GM19372 (cell line): ENCODE measurements around the gene MSANTD3.
A peak's percentile ranks its signal among the peaks of the same experiment; 100 is the strongest.
"Not testable (repeated sequence)": the region's sequence is repeated elsewhere in the genome, so short reads cannot be mapped to it uniquely, and the experiment has no call there.

Experiments
- ATAC-seq: cut with Tn5 transposase; IDR thresholded peaks from one replicate; pipeline ENCODE4 v1.9.1; 2021; ENCODE audit warnings: mild to moderate bottlenecking, low read depth, moderate library complexity; ENCODE audit not compliant: unreplicated experiment

The MSANTD3 gene, protein sequence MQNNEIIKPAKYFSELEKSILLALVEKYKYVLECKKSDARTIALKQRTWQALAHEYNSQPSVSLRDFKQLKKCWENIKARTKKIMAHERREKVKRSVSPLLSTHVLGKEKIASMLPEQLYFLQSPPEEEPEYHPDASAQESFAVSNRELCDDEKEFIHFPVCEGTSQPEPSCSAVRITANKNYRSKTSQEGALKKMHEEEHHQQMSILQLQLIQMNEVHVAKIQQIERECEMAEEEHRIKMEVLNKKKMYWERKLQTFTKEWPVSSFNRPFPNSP

GRCh38 chr9:100426530-100427365, at the start of gene MSANTD3:
TSS of gene MSANTD3 (plus strand) at chr9:100427143. CDS start at chr9:100441939, 14,796 bp downstream.
- peak; percentile 75 for ATAC-seq

GRCh38 chr9:100379862-100380261, 47.1 kb upstream of the MSANTD3 start:
- ATAC-seq: no peak

DNA sequence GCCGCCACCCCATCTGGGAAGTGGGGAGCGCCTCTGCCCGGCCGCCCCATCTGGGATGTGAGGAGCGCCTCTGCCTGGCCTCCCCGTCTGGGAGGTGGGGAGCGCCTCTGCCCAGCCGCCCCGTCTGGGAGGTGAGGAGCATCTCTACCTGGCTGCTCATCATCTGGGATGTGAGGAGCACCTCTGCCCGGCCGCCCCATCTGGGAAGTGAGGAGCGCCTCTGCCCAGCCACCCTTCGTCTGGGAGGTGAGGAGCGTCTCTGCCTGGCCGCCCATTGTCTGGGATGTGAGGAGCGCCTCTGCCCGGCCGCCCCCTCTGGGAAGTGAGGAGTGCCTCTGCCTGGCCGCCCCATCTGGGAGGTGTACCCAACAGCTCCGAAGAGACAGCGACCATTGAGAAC, 34.0 kb upstream of the MSANTD3 start:
- ATAC-seq: not testable (repeated sequence)

- no peak for ATAC-seq
Measured at GRCh38 chr9:100394032-100394695, 32.8 kb upstream of the MSANTD3 start.

- no peak for ATAC-seq
Measured at GRCh38 chr9:100394816-100395215, 32.1 kb upstream of the MSANTD3 start.

DNA sequence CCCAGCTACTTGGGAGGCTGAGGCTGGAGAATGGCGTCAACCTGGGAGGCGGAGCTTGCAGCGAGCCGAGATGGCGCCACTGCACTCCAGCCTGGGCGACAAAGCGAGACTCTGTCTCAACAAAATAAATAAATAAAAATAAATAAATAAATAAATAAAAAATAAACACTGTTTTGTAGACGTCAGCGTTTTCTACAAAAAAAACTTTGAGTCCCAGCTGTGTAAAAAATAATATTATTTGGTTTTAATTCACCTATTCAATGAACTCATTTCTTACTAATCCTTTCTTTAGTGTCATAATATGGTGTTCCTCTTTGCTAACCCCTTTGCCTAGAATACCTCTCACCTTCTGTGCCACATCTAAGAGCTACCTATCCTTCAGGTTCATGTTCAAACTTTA, 30.2 kb upstream of the MSANTD3 start:
- no peak for ATAC-seq

DNA sequence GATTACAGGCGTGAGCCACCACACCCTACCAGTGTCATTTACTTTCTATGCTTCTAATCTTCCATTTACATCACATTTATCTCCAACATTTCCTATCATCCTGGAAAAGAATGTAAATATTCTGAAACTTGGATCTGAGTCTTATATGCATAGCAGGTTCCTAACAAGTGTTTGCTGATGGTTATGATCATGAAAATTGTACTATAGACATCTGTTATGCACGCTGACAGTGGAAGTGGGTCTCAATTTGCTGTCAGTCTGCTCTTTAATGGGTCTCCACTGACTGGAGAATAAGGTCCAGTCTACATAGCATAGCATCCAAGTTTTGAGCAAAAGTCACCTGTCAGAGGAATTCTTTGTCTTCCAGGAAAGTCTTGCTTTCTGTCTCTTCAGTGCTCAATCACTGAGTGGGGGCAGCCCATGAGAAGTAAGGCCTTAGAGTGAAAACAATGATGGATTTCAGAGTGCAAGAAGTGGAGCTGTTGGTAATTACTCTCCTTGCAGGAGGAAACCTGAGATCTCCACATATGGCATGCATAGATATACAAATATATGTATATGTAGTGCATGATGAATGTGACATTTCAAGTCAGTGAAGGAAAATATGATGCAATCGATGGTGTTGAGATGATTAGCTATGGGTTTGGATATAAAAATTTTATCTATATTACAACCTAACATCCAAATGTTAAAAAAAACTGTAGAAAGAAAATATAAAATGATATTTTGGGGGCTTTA, 29.2 kb upstream of the MSANTD3 start:
- ATAC-seq: no peak

- ATAC-seq: no peak
Measured at GRCh38 chr9:100401042-100401441, 25.9 kb upstream of the MSANTD3 start.

- ATAC-seq: no peak
Measured at GRCh38 chr9:100406962-100407361, 20.0 kb upstream of the MSANTD3 start.

- no peak for ATAC-seq
Measured at GRCh38 chr9:100408546-100409175, 18.3 kb upstream of the MSANTD3 start.

DNA sequence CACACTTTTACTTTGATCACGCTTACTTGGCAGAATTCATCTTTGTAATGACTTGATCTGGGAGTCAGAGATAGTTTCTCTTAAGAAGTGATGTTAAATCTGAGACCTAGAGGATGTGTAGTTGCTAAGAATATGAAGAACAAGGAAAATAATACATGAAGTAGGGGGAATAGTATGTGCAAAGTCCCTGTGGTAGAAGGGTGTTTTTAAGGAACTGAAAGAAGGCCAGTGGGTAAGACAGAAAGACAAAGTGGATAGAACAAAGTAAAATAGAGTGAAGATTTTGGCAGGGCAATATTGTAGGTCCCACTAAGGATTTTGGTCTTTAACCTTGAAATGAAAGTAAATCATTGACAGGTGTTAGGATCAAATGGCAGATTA, 17.8 kb upstream of the MSANTD3 start:
- no peak for ATAC-seq

DNA sequence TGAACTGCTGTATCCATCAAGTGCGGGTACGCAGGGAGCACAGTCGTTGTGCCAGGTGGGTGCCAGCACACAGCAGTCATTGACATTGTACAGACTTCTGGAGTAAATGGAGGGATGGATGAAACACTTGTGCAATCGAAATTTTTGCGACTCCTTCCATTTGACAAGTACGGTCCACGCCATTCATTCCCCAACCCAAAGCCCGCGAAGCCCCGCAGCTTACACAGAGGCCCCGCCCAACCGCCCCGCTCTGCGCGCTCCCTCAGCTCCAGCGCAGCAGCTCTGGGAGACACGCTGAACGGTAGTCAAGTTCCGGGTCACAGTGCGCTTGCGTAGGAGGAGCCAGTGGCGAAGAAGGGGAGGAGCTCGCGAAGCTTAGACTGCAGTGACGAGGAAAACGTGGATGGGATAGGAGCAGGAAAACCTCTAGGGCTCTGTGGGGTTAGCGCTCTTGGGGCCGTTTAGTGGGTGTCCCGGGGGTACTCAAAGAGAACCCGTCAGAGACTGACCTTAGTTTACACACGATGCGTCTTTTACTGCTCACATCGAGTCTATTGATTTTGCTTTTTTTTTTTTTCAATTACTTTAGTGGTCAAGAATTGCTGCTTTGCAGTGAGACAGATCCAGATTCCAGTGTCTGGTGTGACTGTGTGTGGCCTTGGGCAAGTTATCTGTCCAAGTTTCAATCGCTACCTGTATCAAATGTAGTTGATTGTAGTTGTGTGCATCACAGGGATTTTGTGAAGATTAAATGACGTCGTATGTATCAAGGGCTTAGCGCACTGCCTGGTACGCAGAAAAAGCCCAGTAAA, 15.3 kb upstream of the MSANTD3 start:
- ATAC-seq: peak; percentile 100

DNA sequence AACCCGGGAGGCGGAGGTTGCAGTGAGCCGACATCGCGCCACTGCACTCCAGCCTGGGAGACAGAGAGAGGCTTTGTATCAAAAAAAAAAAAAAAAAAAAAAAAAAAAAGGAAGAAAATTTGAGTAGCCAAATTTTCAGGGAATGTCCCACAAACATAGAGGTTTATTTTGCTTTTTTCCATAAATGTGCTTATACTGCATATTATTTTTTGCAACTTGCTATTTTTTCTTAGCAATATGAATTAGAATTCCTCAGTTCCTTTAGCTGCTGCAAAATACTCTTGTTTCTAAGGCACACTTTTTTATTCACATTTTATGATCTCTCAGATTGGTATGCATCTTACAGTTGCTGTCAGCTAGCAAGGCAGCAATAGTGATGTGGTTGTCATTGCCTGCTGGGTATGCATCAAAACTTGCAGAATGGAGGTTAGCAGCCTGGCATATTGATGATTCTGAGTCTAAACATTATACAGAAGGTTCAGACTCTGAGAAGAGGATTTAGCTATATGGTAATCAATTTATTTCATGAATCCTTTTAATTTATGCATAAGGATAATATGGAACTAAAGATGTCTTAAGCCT, 13.0 kb upstream of the MSANTD3 start:
- no peak for ATAC-seq

GRCh38 chr9:100417815-100418214, 9.1 kb upstream of the MSANTD3 start:
- no peak for ATAC-seq

GRCh38 chr9:100419166-100419565, 7.8 kb upstream of the MSANTD3 start:
- no peak for ATAC-seq

DNA sequence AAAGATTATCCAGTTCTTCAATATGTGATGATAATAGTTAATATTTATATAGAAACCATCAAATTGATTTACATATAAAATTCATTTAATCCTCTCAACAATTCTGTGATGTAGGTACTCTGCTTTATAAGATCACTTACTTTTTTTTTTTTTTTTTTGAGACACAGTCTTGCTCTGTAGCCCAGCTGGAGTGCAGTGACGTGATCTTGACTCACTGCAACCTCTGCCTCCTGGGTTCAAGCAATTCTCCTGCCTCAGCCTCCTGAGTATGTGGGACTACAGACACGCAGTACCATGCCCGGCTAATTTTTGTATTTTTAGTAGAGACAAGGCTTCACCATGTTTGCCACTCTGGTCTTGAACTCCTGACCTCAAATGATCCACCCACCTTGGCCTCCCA, 5.8 kb upstream of the MSANTD3 start:
- ATAC-seq: not testable (repeated sequence)

DNA sequence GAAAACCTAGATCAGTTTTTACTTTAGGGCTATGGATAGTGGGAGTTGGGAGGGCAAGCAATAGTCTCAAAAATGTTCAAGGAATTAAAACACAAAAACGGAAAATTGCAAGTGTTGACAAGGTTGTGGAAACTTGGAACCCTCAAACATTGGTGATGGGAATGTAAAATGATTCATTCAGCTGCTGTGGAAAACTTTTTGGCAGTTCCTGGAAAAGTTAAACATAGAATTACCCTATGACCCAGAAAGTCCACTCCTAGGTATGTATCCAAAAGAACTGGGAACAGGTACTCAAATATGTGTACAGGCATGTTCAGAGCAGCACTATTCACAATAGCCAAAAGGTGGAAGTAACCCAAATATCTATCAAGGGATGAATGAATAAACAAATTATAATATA, 1.2 kb upstream of the MSANTD3 start:
- ATAC-seq: no peak

DNA sequence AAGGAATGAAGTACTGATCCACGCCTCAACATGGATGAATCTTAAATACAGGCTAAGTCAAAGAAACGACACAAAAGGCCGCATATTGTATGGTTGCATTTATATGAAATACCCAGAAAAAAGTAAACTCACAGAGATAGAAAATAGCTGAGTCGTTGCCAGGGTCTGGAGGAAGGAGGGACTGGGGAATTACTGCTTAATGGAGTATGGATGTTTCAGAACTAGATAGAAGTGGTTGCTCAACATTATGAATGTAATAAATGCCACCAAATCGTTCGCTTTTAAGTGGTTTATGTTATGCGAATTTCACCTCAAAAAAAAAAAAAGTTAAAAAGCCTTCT, 784 bp upstream of the MSANTD3 start:
- ATAC-seq: no peak
